ENCODE data around the gene YTHDF1.

Gene YTHDF1

GRCh38 chr20:63248835-63249591 lies 33.1 kb upstream of the YTHDF1 start:
- DNase-seq (ENCODE audit: low spot score): no peak
- Histone ChIP-seq H3K27ac (no peak overlapping the region), H3K4me3 (no peak overlapping the region)
- TF ChIP-seq CTCF (IDR thresholded peaks at IDR 0.05): no peak

- no peak for DNase-seq (ENCODE audit: low spot score)
- Histone ChIP-seq H3K4me3 (no peak overlapping the region), H3K27ac (no peak overlapping the region)
- TF ChIP-seq CTCF (IDR thresholded peaks at IDR 0.05): no peak
Observed at GRCh38 chr20:63247671-63248228, 31.8 kb upstream of the YTHDF1 start.

- DNase-seq (ENCODE audit: low spot score): no peak
- H3K4me3 ChIP-seq: no peak overlapping the region
- H3K27ac ChIP-seq: no peak overlapping the region
- no peak for TF ChIP-seq CTCF (IDR thresholded peaks at IDR 0.05)
Observed at GRCh38 chr20:63246490-63247288, 30.8 kb upstream of the YTHDF1 start.

GRCh38 chr20:63244468-63244867 lies 28.5 kb upstream of the YTHDF1 start:
- DNase-seq (ENCODE audit: low spot score): no peak
- TF ChIP-seq CTCF (IDR thresholded peaks at IDR 0.05): no peak
- Histone ChIP-seq H3K4me3 (no peak overlapping the region), H3K27ac (no peak overlapping the region)

GRCh38 chr20:63243604-63244247 lies 27.8 kb upstream of the YTHDF1 start:
- DNase-seq (ENCODE audit: low spot score): no peak
- no peak for TF ChIP-seq CTCF (IDR thresholded peaks at IDR 0.05)
- no peak overlapping the region for H3K27ac ChIP-seq
- no peak overlapping the region for H3K4me3 ChIP-seq

GRCh38 chr20:63242736-63243135 lies 26.8 kb upstream of the YTHDF1 start:
- no peak for DNase-seq (ENCODE audit: low spot score)
- H3K4me3 ChIP-seq: no peak overlapping the region
- H3K27ac ChIP-seq: no peak overlapping the region
- no peak for TF ChIP-seq CTCF (IDR thresholded peaks at IDR 0.05)
